Vagina (tissue), 2 donors: ENCODE measurements around the gene TMEM222. TPM values are rescaled to one million over a fixed set of nuclear protein-coding genes. Genes with fewer than 3 reads are reported as not detected.

Source experiments
- DNase-seq, 2 donors: peaks; one replicate each; pipeline ENCODE4 v3.0.0-alpha.2; 2017; ENCODE audit errors: extremely low spot score in 2 of 2
- H3K27ac ChIP-seq: fragments of 200-600 bp; sonication (generic); one replicate; pipeline ENCODE4 v1.5.1; 2019
- H3K27me3 ChIP-seq: fragments of 200-600 bp; sonication (generic); one replicate; pipeline ENCODE4 v1.5.1; 2019
- H3K36me3 ChIP-seq, 2 donors: fragments of 200-600 bp; sonication (generic); one replicate each; pipeline ENCODE4 v1.5.1; 2017 to 2019
- H3K4me1 ChIP-seq: fragments of 200-600 bp; sonication (generic); one replicate; pipeline ENCODE4 v1.5.1; 2019
- H3K4me3 ChIP-seq, 2 donors: fragments of 200-600 bp; sonication (generic); 1 replicate in 1 of 2; 2 replicates in 1 of 2; pipeline ENCODE4 v1.5.1; 2016 to 2019
- H3K9me3 ChIP-seq: fragments of 200-600 bp; sonication (generic); one replicate; pipeline ENCODE4 v1.5.1; 2019
- CTCF ChIP-seq, 3 experiments: fragments of 450-650 bp in 2 of 3; fragments of 200-600 bp in 1 of 3; sonication (generic) in 1 of 3; IDR thresholded peaks; one replicate each; pipeline ENCODE4 v1.5.1; 2017 to 2019; ENCODE audit warnings: antibody characterized with exemption in 3 of 3, mild to moderate bottlenecking in 2 of 3, moderate library complexity in 2 of 3
- POLR2A ChIP-seq, 2 donors: fragments of 450-650 bp; IDR thresholded peaks; one replicate each; pipeline ENCODE4 v1.6.1; 2017; ENCODE audit warnings: antibody characterized with exemption in 2 of 2, mild to moderate bottlenecking in 2 of 2, moderate library complexity in 2 of 2
- POLR2AphosphoS5 ChIP-seq, 2 donors: sonication (generic); formaldehyde crosslinking; IDR thresholded peaks; one replicate each; pipeline ENCODE4 v1.9.0; 2017; ENCODE audit warnings: antibody characterized with exemption in 2 of 2, mild to moderate bottlenecking in 2 of 2, low read depth in 1 of 2; ENCODE audit not compliant: insufficient read depth in 1 of 2
- intact Hi-C: fragments of 100-400 bp; cut with DNase I; formaldehyde crosslinking; loops from one replicate; pipeline ENCODE4 v1.15.1; 2023
- total RNA-seq: library from RNA; depleted of rRNA; stranded (reverse); fragments of >200 nt; gene quantifications from one replicate; pipeline ENCODE4 v1.2.3, GENCODE V29; 2016

The TMEM222 gene
- total RNA-seq, 1 donor from 2014 or later, result 30.7 TPM

GRCh38 chr1:27300341-27301051 is 21.5 kb upstream of the TMEM222 start:
- Histone ChIP-seq H3K36me3 (peaks cover 0 to 48% of the 10 kb centered on the region in 2 donors), H3K4me3 (no peak overlapping the region), H3K27ac (peak overlapping the region; percentile 90), H3K9me3 (no peaks in the 10 kb centered on the region), H3K27me3 (no peaks in the 10 kb centered on the region), H3K4me1 (peaks cover 41% of the 10 kb centered on the region)
- DNase-seq, result peak in 1 of 2 donors; percentile 93
- TF ChIP-seq POLR2AphosphoS5 (IDR thresholded peaks at IDR 0.05; ENCODE audit: insufficient read depth in 1 of 2, low read depth in 1 of 2) (peak; percentile 41 to 62), CTCF (IDR thresholded peaks at IDR 0.05) (peak; percentile 95 to 99 (median 99)), POLR2A (IDR thresholded peaks at IDR 0.05) (no peak)
- intact Hi-C loops, result loop anchor here (2.0 to 10.0 kb wide), 3 partner anchors 94 to 364 kb away; partner anchors contain the start of gene AHDC1

- peaks cover 0 to 51% of the 10 kb centered on the region in 2 donors for H3K36me3 ChIP-seq
- H3K27me3 ChIP-seq, result no peaks in the 10 kb centered on the region
- no peaks in the 10 kb centered on the region for H3K9me3 ChIP-seq
- intact Hi-C loops, result loop anchor here (2.0 to 10.0 kb wide), 3 partner anchors 94 to 364 kb away; partner anchors contain the start of gene AHDC1
- TF ChIP-seq POLR2AphosphoS5 (IDR thresholded peaks at IDR 0.05; ENCODE audit: insufficient read depth in 1 of 2, low read depth in 1 of 2), result no peak
- TF ChIP-seq CTCF (IDR thresholded peaks at IDR 0.05), result no peak
- TF ChIP-seq POLR2A (IDR thresholded peaks at IDR 0.05), result no peak
- no peak overlapping the region for H3K4me3 ChIP-seq
- H3K27ac ChIP-seq, result peak overlapping the region; percentile 90
- peaks cover 41% of the 10 kb centered on the region for H3K4me1 ChIP-seq
- DNase-seq, result no peak
Measured at GRCh38 chr1:27301052-27301422, 20.9 kb upstream of the TMEM222 start.

- TF ChIP-seq POLR2AphosphoS5 (IDR thresholded peaks at IDR 0.05; ENCODE audit: insufficient read depth in 1 of 2, low read depth in 1 of 2) (no peak), CTCF (IDR thresholded peaks at IDR 0.05) (no peak), POLR2A (IDR thresholded peaks at IDR 0.05) (no peak)
- Histone ChIP-seq H3K36me3 (peaks cover 0 to 52% of the 10 kb centered on the region in 2 donors), H3K27ac (no peak overlapping the region), H3K9me3 (no peaks in the 10 kb centered on the region), H3K4me1 (peaks cover 41% of the 10 kb centered on the region), H3K4me3 (no peak overlapping the region), H3K27me3 (no peaks in the 10 kb centered on the region)
- DNase-seq, result no peak
- intact Hi-C loops, result loop anchor here (2.0 to 10.0 kb wide), 3 partner anchors 93 to 363 kb away; partner anchors contain the start of gene AHDC1
Measured at GRCh38 chr1:27301582-27302199, 20.3 kb upstream of the TMEM222 start.

DNA sequence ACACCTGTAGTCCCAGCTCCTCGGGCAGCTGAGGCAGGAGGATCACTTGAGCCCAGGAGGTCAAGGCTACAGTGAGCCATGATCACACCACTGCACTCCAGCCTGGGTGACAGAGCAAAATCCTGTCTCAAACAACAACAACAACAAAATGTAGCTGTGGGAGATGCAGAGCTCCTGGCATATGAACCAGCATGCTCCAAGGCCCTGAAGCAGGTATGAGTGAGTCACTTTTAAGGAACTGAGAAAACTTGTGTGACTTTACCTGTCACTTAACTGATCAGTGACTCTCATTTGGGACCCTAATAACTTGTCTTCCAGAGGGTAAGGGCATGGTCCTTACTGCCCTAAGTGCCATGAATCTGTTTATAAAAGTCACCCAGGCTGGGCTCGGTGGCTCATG is 19.4 kb upstream of the TMEM222 start:
- TF ChIP-seq CTCF (IDR thresholded peaks at IDR 0.05) (no peak), POLR2A (IDR thresholded peaks at IDR 0.05) (no peak), POLR2AphosphoS5 (IDR thresholded peaks at IDR 0.05; ENCODE audit: insufficient read depth in 1 of 2, low read depth in 1 of 2) (no peak)
- Histone ChIP-seq H3K4me1 (peaks cover 41% of the 10 kb centered on the region), H3K27ac (no peak overlapping the region), H3K27me3 (no peaks in the 10 kb centered on the region), H3K36me3 (peaks cover 0 to 49% of the 10 kb centered on the region in 2 donors), H3K9me3 (no peaks in the 10 kb centered on the region), H3K4me3 (no peak overlapping the region)
- DNase-seq, result no peak
- intact Hi-C loops, result loop anchor here (10.0 kb wide), 2 partner anchors 302 to 362 kb away; partner anchors contain the start of gene AHDC1
